Caco-2 (cell line): Measurements from ENCODE around the gene KLHL8. TPM values are rescaled to one million over a fixed set of nuclear protein-coding genes. Genes with fewer than 3 reads are reported as not detected.
"Not testable (repeated sequence)": the region's sequence is repeated elsewhere in the genome, so short reads cannot be mapped to it uniquely, and the experiment has no call there.

Experiments used
- BruUV-seq: library from RNA; stranded (reverse); fragments of 400-500 nt; replicated peaks from 2 replicates; lab custom pipeline; 2021; lab: Mats Ljungman, UMichigan
- CTCF ChIA-PET: fragments of 300-600 bp; sonication (Branson Sonifier 250); formaldehyde crosslinking; loops from one replicate; lab custom pipeline; 2022; ENCODE audit warnings: antibody characterized with exemption; lab: Charles Lee
- POLR2A ChIA-PET: fragments of 300-600 bp; sonication (Branson Sonifier 250); formaldehyde crosslinking; loops from one replicate; lab custom pipeline; 2022; ENCODE audit warnings: antibody characterized with exemption; lab: Charles Lee
- DNase-seq, 2 experiments: peaks; one replicate each; pipeline versions ENCODE4 v3.0.0 to v3.0.0-alpha.2; 2020 to 2022
- H3K27me3 ChIP-seq: replicated peaks from 2 replicates; pipeline ENCODE4 v1.6.0; 2011; ENCODE audit warnings: low read length; ENCODE audit not compliant: control insufficient read depth, insufficient read depth
- H3K36me3 ChIP-seq: 2 replicates; pipeline ENCODE4 v1.5.1; 2011; ENCODE audit warnings: low read length; ENCODE audit not compliant: control insufficient read depth, insufficient read depth
- H3K4me1 ChIP-seq: fragments of 250-450 bp; sonication (Bioruptor Pico); 2 replicates; pipeline ENCODE4 v1.5.1; 2020; ENCODE audit warnings: mild to moderate bottlenecking
- H3K4me3 ChIP-seq: 2 replicates; pipeline ENCODE4 v1.5.1; 2011; ENCODE audit warnings: low read depth, mild to moderate bottlenecking, control low read depth, low read length
- H3K9me3 ChIP-seq: fragments of 250-450 bp; sonication (Bioruptor Pico); 2 replicates; pipeline ENCODE4 v1.5.1; 2020; ENCODE audit warnings: mild to moderate bottlenecking, moderate library complexity
- H3K27ac Mint-ChIP-seq: one replicate; pipeline ENCODE4 v1.8.0; 2022; ENCODE audit warnings: mixed read lengths; ENCODE audit not compliant: unreplicated experiment
- H3K27me3 Mint-ChIP-seq: one replicate; pipeline ENCODE4 v1.8.0; 2022; ENCODE audit warnings: mixed read lengths; ENCODE audit not compliant: insufficient read depth, unreplicated experiment
- H3K36me3 Mint-ChIP-seq: one replicate; pipeline ENCODE4 v1.8.0; 2022; ENCODE audit warnings: mild to moderate bottlenecking, mixed read lengths; ENCODE audit not compliant: insufficient read depth, unreplicated experiment
- H3K4me1 Mint-ChIP-seq: one replicate; pipeline ENCODE4 v1.8.0; 2022; ENCODE audit warnings: low read depth, mixed read lengths; ENCODE audit not compliant: unreplicated experiment
- H3K4me3 Mint-ChIP-seq: one replicate; pipeline ENCODE4 v1.8.0; 2022; ENCODE audit warnings: mild to moderate bottlenecking, moderate library complexity, mixed read lengths; ENCODE audit not compliant: unreplicated experiment
- H3K9me3 Mint-ChIP-seq: one replicate; pipeline ENCODE4 v1.8.0; 2022; ENCODE audit warnings: mixed read lengths; ENCODE audit not compliant: unreplicated experiment
- intact Hi-C: fragments of 100-400 bp; cut with micrococcal nuclease; formaldehyde crosslinking; loops from one replicate; pipeline ENCODE4 v1.10.0; 2022; ENCODE audit not compliant: unreplicated experiment
- total RNA-seq: library from RNA; stranded (reverse); gene quantifications from 2 replicates; pipeline ENCODE4 v1.2.3, GENCODE V29; 2022
- TF ChIP-seq, protein P1 (sequence below), 2 experiments: fragments of 200-600 bp in 1 of 2; IDR thresholded peaks; 1 replicate in 1 of 2; 2 replicates in 1 of 2; pipeline versions ENCODE4 v1.5.1 to v1.8.0; 2011 to 2022; ENCODE audit warnings: antibody characterized with exemption in 1 of 2, control low read depth in 1 of 2, inconsistent platforms in 1 of 2, low read depth in 1 of 2, low read length in 1 of 2, mild to moderate bottlenecking in 1 of 2, moderate library complexity in 1 of 2; ENCODE audit not compliant: insufficient read depth in 1 of 2, severe bottlenecking in 1 of 2, unreplicated experiment in 1 of 2

The KLHL8 gene
- total RNA-seq, 1 experiment from 2014 or later = 27.7 TPM

DNA sequence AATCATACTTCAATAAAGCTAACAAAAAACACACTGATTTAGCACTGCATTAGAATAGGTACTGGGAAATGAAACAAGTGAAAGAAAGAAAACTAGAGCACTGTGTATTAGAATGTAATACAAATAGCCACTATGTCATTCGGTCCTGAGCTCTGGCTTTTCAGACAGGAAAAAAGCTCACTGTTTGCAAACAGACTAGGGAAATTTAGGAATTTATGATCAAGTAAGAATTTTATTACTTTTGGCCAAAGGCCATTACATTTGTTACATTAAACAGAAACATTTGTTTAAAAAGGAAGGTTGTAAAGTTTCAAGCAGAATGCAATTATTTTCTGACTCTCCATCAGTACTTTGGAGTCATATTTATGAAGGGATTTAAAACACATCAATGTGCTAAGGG lies 68.7 kb downstream of the KLHL8 start:
- Mint-ChIP-seq H3K36me3 (peaks cover 21% of the 10 kb centered on the region), H3K27ac (peak overlapping the region; percentile 21), H3K4me1 (peaks cover 31% of the 10 kb centered on the region), H3K9me3 (no peaks in the 10 kb centered on the region), H3K27me3 (no peaks in the 10 kb centered on the region), H3K4me3 (no peak overlapping the region)
- CTCF ChIA-PET = interaction anchor here (0.7 to 3.1 kb wide), 3 partner anchors 33 to 229 kb away, joined by 3 to 20 read pairs (median 9); no protein-coding TSS in a partner anchor
- BruUV-seq = no TSS peak
- no peak for DNase-seq
- TF ChIP-seq, protein P1, sequence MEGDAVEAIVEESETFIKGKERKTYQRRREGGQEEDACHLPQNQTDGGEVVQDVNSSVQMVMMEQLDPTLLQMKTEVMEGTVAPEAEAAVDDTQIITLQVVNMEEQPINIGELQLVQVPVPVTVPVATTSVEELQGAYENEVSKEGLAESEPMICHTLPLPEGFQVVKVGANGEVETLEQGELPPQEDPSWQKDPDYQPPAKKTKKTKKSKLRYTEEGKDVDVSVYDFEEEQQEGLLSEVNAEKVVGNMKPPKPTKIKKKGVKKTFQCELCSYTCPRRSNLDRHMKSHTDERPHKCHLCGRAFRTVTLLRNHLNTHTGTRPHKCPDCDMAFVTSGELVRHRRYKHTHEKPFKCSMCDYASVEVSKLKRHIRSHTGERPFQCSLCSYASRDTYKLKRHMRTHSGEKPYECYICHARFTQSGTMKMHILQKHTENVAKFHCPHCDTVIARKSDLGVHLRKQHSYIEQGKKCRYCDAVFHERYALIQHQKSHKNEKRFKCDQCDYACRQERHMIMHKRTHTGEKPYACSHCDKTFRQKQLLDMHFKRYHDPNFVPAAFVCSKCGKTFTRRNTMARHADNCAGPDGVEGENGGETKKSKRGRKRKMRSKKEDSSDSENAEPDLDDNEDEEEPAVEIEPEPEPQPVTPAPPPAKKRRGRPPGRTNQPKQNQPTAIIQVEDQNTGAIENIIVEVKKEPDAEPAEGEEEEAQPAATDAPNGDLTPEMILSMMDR (IDR thresholded peaks at IDR 0.05; ENCODE audit: insufficient read depth in 1 of 2, low read depth in 1 of 2, low read length in 1 of 2, severe bottlenecking in 1 of 2, unreplicated experiment in 1 of 2) = no peak
- no peaks in the 10 kb centered on the region for H3K36me3 ChIP-seq
- H3K4me3 ChIP-seq = no peak overlapping the region
- H3K4me1 ChIP-seq = peaks cover 8% of the 10 kb centered on the region
- intact Hi-C loops = loop anchor here (1.0 to 5.0 kb wide), 3 partner anchors 229 to 316 kb away; no protein-coding TSS in a partner anchor
- POLR2A ChIA-PET = interaction anchor here (0.5 kb wide), 1 partner anchor 239 kb away, joined by 5 read pairs; no protein-coding TSS in a partner anchor
- no peaks in the 10 kb centered on the region for H3K9me3 ChIP-seq
- no peaks in the 10 kb centered on the region for H3K27me3 ChIP-seq

DNA sequence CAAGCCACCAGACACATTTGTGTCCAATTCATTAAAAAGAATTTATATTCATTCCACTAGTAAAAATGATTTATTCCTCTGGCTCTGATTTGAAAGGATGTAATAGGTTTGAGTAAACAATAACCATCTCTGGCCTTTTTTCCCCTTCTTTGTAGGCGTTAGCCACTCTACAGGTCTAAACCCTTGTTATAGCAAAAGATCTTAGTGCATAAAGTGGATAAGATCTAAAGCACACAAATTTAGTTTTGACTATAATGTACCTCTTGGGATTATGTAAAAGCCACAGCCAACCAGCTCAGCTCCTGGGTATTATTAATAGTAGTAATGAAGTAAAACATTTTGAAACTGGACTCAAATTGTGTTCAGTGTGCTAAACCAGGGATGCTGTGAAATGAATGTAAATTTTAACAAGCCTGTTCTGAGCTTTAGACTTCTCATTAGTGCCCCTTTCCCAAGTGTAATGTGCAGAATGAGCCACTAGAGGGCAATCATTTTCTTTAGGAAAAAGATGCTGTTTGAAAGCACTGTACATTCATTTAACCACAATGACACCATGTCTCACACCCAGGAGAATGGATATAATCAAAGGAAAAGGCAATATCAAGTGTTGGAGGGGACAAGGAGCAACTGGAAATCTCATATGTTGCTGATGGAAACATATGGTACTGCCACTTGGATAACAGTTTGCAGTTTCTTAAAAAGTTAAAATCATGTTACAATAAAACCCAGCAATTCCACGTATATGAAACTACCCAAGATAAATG lies 69.7 kb downstream of the KLHL8 start:
- intact Hi-C loops = loop anchor here (1.0 to 5.0 kb wide), 4 partner anchors 85 to 317 kb away; no protein-coding TSS in a partner anchor
- no peaks in the 10 kb centered on the region for H3K9me3 Mint-ChIP-seq
- ChIA-PET POLR2A (no interaction called here), CTCF (interaction anchor here (0.6 to 3.1 kb wide), 7 partner anchors 36 to 702 kb away, joined by 3 to 20 read pairs (median 7); partner anchors contain the start of gene KLHL8)
- no peaks in the 10 kb centered on the region for H3K27me3 Mint-ChIP-seq
- peaks cover 21% of the 10 kb centered on the region for H3K36me3 Mint-ChIP-seq
- H3K4me1 Mint-ChIP-seq = peaks cover 31% of the 10 kb centered on the region
- H3K27ac Mint-ChIP-seq = peak overlapping the region; percentile 21
- H3K4me3 ChIP-seq = no peak overlapping the region
- H3K4me1 ChIP-seq = peaks cover 8% of the 10 kb centered on the region
- TF ChIP-seq, protein P1 (IDR thresholded peaks at IDR 0.05; ENCODE audit: insufficient read depth in 1 of 2, low read depth in 1 of 2, low read length in 1 of 2, severe bottlenecking in 1 of 2, unreplicated experiment in 1 of 2) = peak; percentile 78 to 88
- H3K36me3 ChIP-seq = no peaks in the 10 kb centered on the region
- H3K27me3 ChIP-seq = no peaks in the 10 kb centered on the region
- peak overlapping the region; percentile 19 for H3K4me3 Mint-ChIP-seq
- peak; percentile 42 to 75 for DNase-seq
- no peaks in the 10 kb centered on the region for H3K9me3 ChIP-seq
- BruUV-seq = no TSS peak

DNA sequence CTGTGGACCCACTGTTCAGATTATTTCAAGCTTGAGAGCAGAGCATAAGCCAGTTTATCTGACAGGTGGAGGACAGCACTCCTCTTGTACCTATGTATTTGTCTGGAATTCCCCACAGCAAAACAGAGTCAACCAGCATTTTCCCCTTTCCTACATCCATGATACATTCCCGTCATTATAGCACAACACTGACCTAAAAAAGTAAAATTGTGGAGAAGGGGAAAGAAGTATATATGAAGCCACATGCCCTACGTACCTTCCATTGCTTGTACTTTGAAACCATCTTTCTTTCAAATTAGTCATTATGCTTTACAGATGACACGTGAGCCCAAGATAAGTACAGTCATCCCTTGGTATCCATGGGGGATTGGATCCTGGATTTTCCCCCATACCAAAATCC lies 73.3 kb downstream of the KLHL8 start:
- Mint-ChIP-seq H3K4me3 (no peak overlapping the region), H3K9me3 (no peaks in the 10 kb centered on the region), H3K27me3 (no peaks in the 10 kb centered on the region), H3K4me1 (peaks cover 32% of the 10 kb centered on the region), H3K36me3 (peaks cover 48% of the 10 kb centered on the region), H3K27ac (no peak overlapping the region)
- Histone ChIP-seq H3K9me3 (no peaks in the 10 kb centered on the region), H3K4me3 (no peak overlapping the region), H3K4me1 (peaks cover 4% of the 10 kb centered on the region), H3K27me3 (no peaks in the 10 kb centered on the region), H3K36me3 (no peaks in the 10 kb centered on the region; the same call in none of the 2 replicates)
- CTCF ChIA-PET = no interaction called here
- no TSS peak for BruUV-seq
- TF ChIP-seq, protein P1 (IDR thresholded peaks at IDR 0.05; ENCODE audit: insufficient read depth in 1 of 2, low read depth in 1 of 2, low read length in 1 of 2, severe bottlenecking in 1 of 2, unreplicated experiment in 1 of 2) = no peak
- intact Hi-C loops = no loop called here
- DNase-seq = no peak
- POLR2A ChIA-PET = no interaction called here

DNA sequence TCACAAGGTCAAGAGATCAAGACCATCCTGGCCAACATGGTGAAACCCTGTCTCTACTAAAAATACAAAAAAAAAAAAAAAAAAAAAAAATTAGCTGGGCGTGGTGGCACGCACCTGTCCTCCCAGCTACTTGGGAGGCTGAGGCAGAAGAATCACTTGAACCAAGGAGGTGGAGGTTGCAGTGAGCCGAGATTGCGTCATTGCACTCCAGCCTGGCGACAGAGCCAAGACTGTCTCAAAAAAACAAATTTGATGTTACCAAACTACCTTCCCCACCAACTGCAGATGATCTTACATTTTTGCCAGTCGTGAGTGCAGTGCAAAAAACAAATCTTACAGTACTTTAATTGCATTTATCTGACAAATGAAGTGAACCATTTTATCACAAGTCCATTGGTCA lies 74.5 kb downstream of the KLHL8 start:
- H3K4me3 ChIP-seq, H3K36me3 ChIP-seq, H3K9me3 ChIP-seq, H3K27me3 Mint-ChIP-seq, intact Hi-C loops, H3K4me3 Mint-ChIP-seq, BruUV-seq, CTCF ChIA-PET, H3K9me3 Mint-ChIP-seq, POLR2A ChIA-PET, DNase-seq, H3K27me3 ChIP-seq, H3K4me1 ChIP-seq, H3K27ac Mint-ChIP-seq: not testable (repeated sequence)
- Mint-ChIP-seq H3K4me1 (peaks cover 21% of the 10 kb centered on the region), H3K36me3 (peaks cover 50% of the 10 kb centered on the region)
